Testis (tissue), 2 donors: ENCODE measurements around the gene KRT15.

Experiments
- CTCF ChIP-seq, 3 experiments: fragments of 450-650 bp in 2 of 3; fragments of 200-600 bp in 1 of 3; sonication (generic) in 1 of 3; IDR thresholded peaks; one replicate each; pipeline ENCODE4 v1.5.1; 2016 to 2019; ENCODE audit warnings: antibody characterized with exemption in 3 of 3, mild to moderate bottlenecking in 2 of 3, moderate library complexity in 1 of 3
- POLR2A ChIP-seq: fragments of 450-650 bp; IDR thresholded peaks from one replicate; pipeline ENCODE4 v1.6.1; 2017; ENCODE audit warnings: antibody characterized with exemption, mild to moderate bottlenecking, moderate library complexity

GRCh38 chr17:41516147-41516829 is 2.4 kb downstream of the KRT15 start:
- TF ChIP-seq CTCF (IDR thresholded peaks at IDR 0.05) (no peak), POLR2A (no peak)
